NK-92 (cell line): ENCODE data around the gene MEGF9.
"Not testable (repeated sequence)": the region's sequence is repeated elsewhere in the genome, so short reads cannot be mapped to it uniquely, and the experiment has no call there.

ENCODE experiments used
- DNase-seq: peaks from one replicate; lab custom pipeline; 2025; ENCODE audit not compliant: unreplicated experiment; lab: John Stamatoyannopoulos, UW

The MEGF9 gene

GRCh38 chr9:120662513-120662912, 51.8 kb downstream of the MEGF9 start:
- DNase-seq, result no peak

GRCh38 chr9:120659676-120660075, 54.6 kb downstream of the MEGF9 start:
- DNase-seq, result no peak

GRCh38 chr9:120659209-120659608, 55.1 kb downstream of the MEGF9 start:
- DNase-seq, result no peak

- no peak for DNase-seq
Observed at GRCh38 chr9:120655005-120655622, 59.2 kb downstream of the MEGF9 start.

- DNase-seq, result no peak
Observed at GRCh38 chr9:120654272-120654671, 60.0 kb downstream of the MEGF9 start.

- DNase-seq, result no peak
Observed at GRCh38 chr9:120653762-120654161, 60.5 kb downstream of the MEGF9 start.

- DNase-seq, result no peak
Observed at GRCh38 chr9:120652934-120653333, 61.3 kb downstream of the MEGF9 start.

- no peak for DNase-seq
Observed at GRCh38 chr9:120650352-120650751, 63.9 kb downstream of the MEGF9 start.

- DNase-seq, result no peak
Observed at GRCh38 chr9:120648581-120649197, 65.6 kb downstream of the MEGF9 start.

GRCh38 chr9:120646948-120647347, 67.3 kb downstream of the MEGF9 start:
- DNase-seq, result no peak

- DNase-seq, result no peak
Observed at GRCh38 chr9:120645760-120646159, 68.5 kb downstream of the MEGF9 start.

- no peak for DNase-seq
Observed at GRCh38 chr9:120643061-120643460, 71.2 kb downstream of the MEGF9 start.

GRCh38 chr9:120642129-120642770, 72.0 kb downstream of the MEGF9 start:
- no peak for DNase-seq

GRCh38 chr9:120640874-120641273, 73.4 kb downstream of the MEGF9 start:
- not testable (repeated sequence) for DNase-seq

- DNase-seq, result no peak
Observed at GRCh38 chr9:120640380-120640779, 73.9 kb downstream of the MEGF9 start.

- DNase-seq, result no peak
Observed at GRCh38 chr9:120637919-120638318, 76.4 kb downstream of the MEGF9 start.

GRCh38 chr9:120636194-120636957, 77.9 kb downstream of the MEGF9 start:
- DNase-seq, result no peak

- DNase-seq, result no peak
Observed at GRCh38 chr9:120635011-120635410, 79.3 kb downstream of the MEGF9 start.

- DNase-seq, result no peak
Observed at GRCh38 chr9:120630333-120630732, 83.9 kb downstream of the MEGF9 start.

GRCh38 chr9:120628925-120629497, 85.3 kb downstream of the MEGF9 start:
- DNase-seq, result not testable (repeated sequence)

GRCh38 chr9:120628207-120628924, 85.9 kb downstream of the MEGF9 start:
- DNase-seq, result no peak
